Measurements from ENCODE around the gene TRERF1. TPM values are rescaled to one million over a fixed set of nuclear protein-coding genes. Genes with fewer than 3 reads are reported as not detected.
A peak's percentile ranks its signal among the peaks of the same experiment; 100 is the strongest.

TRERF1 gene
- polyA plus RNA-seq, 1 donor (not counting 4 experiments of a cell fraction or from before 2014, with no cell fraction given) = 4.8 TPM

GRCh38 chr6:42449917-42450476 lies 1.7 kb downstream of the TRERF1 start:
- no peak for TF ChIP-seq EZH2 (IDR thresholded peaks at IDR 0.05; ENCODE audit: low read length)
- peak in 1 of 3 experiments; percentile 34 for TF ChIP-seq CTCF (optimal IDR thresholded peaks at IDR 0.05 in 1 of 3, IDR thresholded peaks at IDR 0.05 in 1 of 3, conservative IDR thresholded peaks at IDR 0.05 in 1 of 3; ENCODE audit: extremely low read depth in 1 of 3, insufficient read depth in 2 of 3, low read length in 3 of 3)
- H2AFZ ChIP-seq (ENCODE audit: control insufficient read depth, low read length) = peak overlapping the region; percentile 67
- peak overlapping the region; percentile 69 to 92 (median 81) for H3K4me3 ChIP-seq (ENCODE audit: control insufficient read depth in 2 of 3, extremely low read depth in 1 of 3, insufficient read depth in 2 of 3, low read depth in 1 of 3, low read length in 3 of 3)
- H3K9ac ChIP-seq (ENCODE audit: control insufficient read depth, extremely low read depth, insufficient read depth, low read length) = peak overlapping the region; percentile 80
- H4K20me1 ChIP-seq (ENCODE audit: control insufficient read depth, extremely low read depth, insufficient read depth, low read length) = no peaks in the 10 kb centered on the region
- no peaks in the 10 kb centered on the region for H3K9me3 ChIP-seq (ENCODE audit: control insufficient read depth, low read depth, low read length)
- dilution Hi-C loops (cut with MboI; ENCODE audit: extremely low pct_ligation_motif_present, low sequenced_read_pairs) = no loop called here
- peak overlapping the region; percentile 61 for H3K27ac ChIP-seq (ENCODE audit: control insufficient read depth, insufficient read depth, low read length)
- DNase-seq (ENCODE audit: low read depth, low spot score) (no peak), FAIRE-seq (peak; percentile 20)
- peaks cover 36% of the 10 kb centered on the region for H3K4me1 ChIP-seq (ENCODE audit: control insufficient read depth, extremely low read depth, insufficient read depth, low read length)
- H3K27me3 ChIP-seq (ENCODE audit: control insufficient read depth, extremely low read depth, insufficient read depth, low read length) = no peaks in the 10 kb centered on the region
- no peaks in the 10 kb centered on the region for H3K9me1 ChIP-seq (ENCODE audit: control insufficient read depth, extremely low read depth, insufficient read depth, low read length)
- peak overlapping the region; percentile 100 for H3K4me2 ChIP-seq (ENCODE audit: control insufficient read depth, extremely low read depth, insufficient read depth, low read depth, low read length)
- H3K79me2 ChIP-seq (ENCODE audit: control insufficient read depth, insufficient read depth, low read length) = peaks cover 52% of the 10 kb centered on the region
- H3K36me3 ChIP-seq (ENCODE audit: control insufficient read depth in 2 of 2, extremely low read depth in 1 of 2, insufficient read depth in 2 of 2, low read length in 2 of 2) = no peaks in the 10 kb centered on the region

- peak; percentile 46 for FAIRE-seq
- Histone ChIP-seq H3K27ac (ENCODE audit: control insufficient read depth, insufficient read depth, low read length) (peak overlapping the region; percentile 61), H2AFZ (ENCODE audit: control insufficient read depth, low read length) (no peak overlapping the region), H3K79me2 (ENCODE audit: control insufficient read depth, insufficient read depth, low read length) (peaks cover 59% of the 10 kb centered on the region), H4K20me1 (ENCODE audit: control insufficient read depth, extremely low read depth, insufficient read depth, low read length) (no peaks in the 10 kb centered on the region), H3K36me3 (ENCODE audit: control insufficient read depth in 2 of 2, extremely low read depth in 1 of 2, insufficient read depth in 2 of 2, low read length in 2 of 2) (no peaks in the 10 kb centered on the region), H3K9me1 (ENCODE audit: control insufficient read depth, extremely low read depth, insufficient read depth, low read length) (no peaks in the 10 kb centered on the region), H3K4me1 (ENCODE audit: control insufficient read depth, extremely low read depth, insufficient read depth, low read length) (peaks cover 33% of the 10 kb centered on the region), H3K9ac (ENCODE audit: control insufficient read depth, extremely low read depth, insufficient read depth, low read length) (peak overlapping the region; percentile 28), H3K4me2 (ENCODE audit: control insufficient read depth, extremely low read depth, insufficient read depth, low read depth, low read length) (peak overlapping the region; percentile 100), H3K27me3 (ENCODE audit: control insufficient read depth, extremely low read depth, insufficient read depth, low read length) (no peaks in the 10 kb centered on the region), H3K4me3 (ENCODE audit: control insufficient read depth in 2 of 3, extremely low read depth in 1 of 3, insufficient read depth in 2 of 3, low read depth in 1 of 3, low read length in 3 of 3) (peak overlapping the region; percentile 69 to 92 (median 81)), H3K9me3 (ENCODE audit: control insufficient read depth, low read depth, low read length) (no peaks in the 10 kb centered on the region)
- TF ChIP-seq EZH2 (IDR thresholded peaks at IDR 0.05; ENCODE audit: low read length) (no peak), CTCF (optimal IDR thresholded peaks at IDR 0.05 in 1 of 3, IDR thresholded peaks at IDR 0.05 in 1 of 3, conservative IDR thresholded peaks at IDR 0.05 in 1 of 3; ENCODE audit: extremely low read depth in 1 of 3, insufficient read depth in 2 of 3, low read length in 3 of 3) (no peak)
- dilution Hi-C loops (cut with MboI; ENCODE audit: extremely low pct_ligation_motif_present, low sequenced_read_pairs) = no loop called here
- no peak for DNase-seq (ENCODE audit: low read depth, low spot score)
Measured at GRCh38 chr6:42448927-42449659, 2.6 kb downstream of the TRERF1 start.

All from keratinocyte (primary cell).